PC-3 (cell line): ENCODE data around the gene PLEKHG3. TPM values are rescaled to one million over a fixed set of nuclear protein-coding genes. Genes with fewer than 3 reads are reported as not detected.

Experiments used
- ATAC-seq: fragments of 200-7000 bp; cut with Tn5 transposase; 2 replicates; pipeline ENCODE4 v1.9.1; 2020; ENCODE audit warnings: mild to moderate bottlenecking, moderate library complexity
- BruUV-seq: library from RNA; stranded (reverse); fragments of 400-500 nt; replicated peaks from 2 replicates; lab custom pipeline; 2021; lab: Mats Ljungman, UMichigan
- CTCF ChIA-PET: fragments of 300-600 bp; sonication (Branson Sonifier 250); formaldehyde crosslinking; loops from one replicate; lab custom pipeline; 2022; ENCODE audit warnings: antibody characterized with exemption; lab: Charles Lee
- POLR2A ChIA-PET: fragments of 300-600 bp; sonication (Branson Sonifier 250); formaldehyde crosslinking; loops from one replicate; lab custom pipeline; 2022; ENCODE audit warnings: antibody characterized with exemption; ENCODE audit not compliant: unreplicated experiment; lab: Charles Lee
- DNase-seq: peaks from one replicate; pipeline ENCODE4 v3.0.0-alpha.2; 2015
- H2AFZ ChIP-seq: fragments of 300-600 bp; sonication (generic); 2 replicates; pipeline ENCODE4 v1.6.0; 2016; ENCODE audit warnings: antibody characterized with exemption, low read length
- H3F3A ChIP-seq: fragments of 300-600 bp; sonication (generic); one replicate; pipeline ENCODE4 v1.6.0; 2017; ENCODE audit warnings: antibody characterized with exemption, low read length, control low read depth, mild to moderate bottlenecking; ENCODE audit not compliant: unreplicated experiment
- H3K27ac ChIP-seq: fragments of 300-600 bp; sonication (generic); 2 replicates; pipeline ENCODE4 v1.5.1; 2016; ENCODE audit warnings: mild to moderate bottlenecking, low read length
- H3K27me3 ChIP-seq: fragments of 300-600 bp; sonication (generic); 2 replicates; pipeline ENCODE4 v1.6.1; 2016; ENCODE audit warnings: low read length, mixed read lengths
- H3K36me3 ChIP-seq: fragments of 300-600 bp; sonication (generic); 2 replicates; pipeline ENCODE4 v1.6.1; 2016; ENCODE audit warnings: low read depth, mixed run types, low read length, mixed read lengths
- H3K4me1 ChIP-seq: fragments of 300-600 bp; sonication (generic); 2 replicates; pipeline ENCODE4 v1.5.1; 2016; ENCODE audit warnings: low read length; ENCODE audit not compliant: insufficient read depth
- H3K4me2 ChIP-seq: fragments of 300-600 bp; sonication (generic); 2 replicates; pipeline ENCODE4 v1.6.0; 2016; ENCODE audit warnings: low read length
- H3K4me3 ChIP-seq: fragments of 300-600 bp; sonication (generic); 2 replicates; pipeline ENCODE4 v1.5.1; 2016; ENCODE audit warnings: mild to moderate bottlenecking, low read length, mixed read lengths
- H3K79me2 ChIP-seq: fragments of 300-600 bp; sonication (generic); 2 replicates; pipeline ENCODE4 v1.6.1; 2017; ENCODE audit warnings: low read length, mixed read lengths
- H3K9ac ChIP-seq: fragments of 300-600 bp; sonication (generic); 2 replicates; pipeline ENCODE4 v1.6.0; 2016; ENCODE audit warnings: mild to moderate bottlenecking, low read length
- H3K9me2 ChIP-seq: fragments of 300-600 bp; sonication (generic); replicated peaks from 2 replicates; pipeline ENCODE4 v1.6.1; 2016; ENCODE audit warnings: mixed run types, low read length, mixed read lengths
- H3K9me3 ChIP-seq: fragments of 300-600 bp; sonication (generic); 2 replicates; pipeline ENCODE4 v1.6.1; 2016; ENCODE audit warnings: low read length, mixed read lengths
- H4K20me1 ChIP-seq: fragments of 300-600 bp; sonication (generic); 2 replicates; pipeline ENCODE4 v1.6.1; 2016; ENCODE audit warnings: low read length, mixed read lengths
- CTCF ChIP-seq: fragments of 300-600 bp; sonication (generic); conservative IDR thresholded peaks from 2 replicates; pipeline ENCODE4 v1.5.1; 2017; ENCODE audit warnings: antibody characterized with exemption, low read depth, mild to moderate bottlenecking, low read length
- EZH2 ChIP-seq: fragments of 300-600 bp; sonication (generic); IDR thresholded peaks from one replicate; pipeline ENCODE4 v1.6.1; 2017; ENCODE audit warnings: antibody characterized with exemption, mild to moderate bottlenecking, low read length; ENCODE audit not compliant: unreplicated experiment
- EZH2phosphoT487 ChIP-seq: fragments of 300-600 bp; sonication (generic); IDR thresholded peaks from 2 replicates; pipeline ENCODE4 v1.6.1; 2018; ENCODE audit warnings: mild to moderate bottlenecking, antibody characterized with exemption, low read length, borderline replicate concordance
- intact Hi-C: fragments of 100-400 bp; cut with micrococcal nuclease; formaldehyde crosslinking; loops from 2 replicates; pipeline ENCODE4 v1.9.0; 2023
- total RNA-seq: library from RNA; depleted of rRNA; stranded (reverse); fragments of >200 nt; gene quantifications from 2 replicates; pipeline ENCODE4 v1.2.3, GENCODE V29; 2014

The PLEKHG3 gene
- total RNA-seq, 1 experiment from 2014 or later = 49.6 TPM

DNA sequence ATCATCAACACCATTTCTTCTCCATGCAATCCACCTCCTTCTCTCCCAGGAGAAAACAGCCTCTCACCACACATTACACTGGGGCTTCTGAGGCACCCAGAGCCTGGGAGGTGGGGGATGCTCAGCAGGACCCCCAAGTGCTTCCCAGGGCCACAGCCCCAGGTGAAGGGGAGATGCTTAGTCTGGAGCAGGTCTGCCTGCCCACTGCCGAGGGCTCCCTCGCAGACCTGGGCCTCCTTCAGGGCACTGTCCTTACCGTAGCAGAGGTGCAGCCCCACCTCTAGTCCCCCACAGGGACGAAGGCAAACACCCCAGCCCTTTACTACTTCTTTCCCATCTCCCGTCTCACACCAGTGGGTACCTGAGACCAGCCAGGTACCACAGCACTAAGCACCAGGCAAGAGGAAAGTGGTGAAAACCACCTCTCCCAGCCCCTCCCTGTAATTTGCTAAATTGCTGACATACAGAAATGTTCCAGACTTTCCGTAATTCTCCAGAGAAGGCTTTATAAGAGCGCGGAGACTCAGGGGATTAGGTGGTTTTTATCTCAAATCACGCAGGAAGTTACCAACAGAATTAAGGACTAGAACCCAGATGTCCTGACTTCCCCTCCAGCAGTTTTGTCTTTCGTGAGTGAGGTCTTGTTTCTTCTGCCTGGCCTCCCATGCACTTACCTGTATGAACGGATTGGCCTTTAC is 59.0 kb downstream of the PLEKHG3 start:
- intact Hi-C loops = loop anchor here (2.0 to 5.0 kb wide), 2 partner anchors 58 to 129 kb away; partner anchors contain the start of gene PLEKHG3
- H3K9ac ChIP-seq = no peak overlapping the region
- ChIA-PET POLR2A (interaction anchor here (0.5 kb wide), 1 partner anchor 55 kb away, joined by 3 read pairs; no protein-coding TSS in a partner anchor), CTCF (interaction anchor here (0.6 to 1.5 kb wide), 2 partner anchors 37 to 38 kb away, joined by 3 to 6 read pairs; no protein-coding TSS in a partner anchor)
- H3K4me2 ChIP-seq = no peak overlapping the region
- BruUV-seq = no TSS peak
- DNase-seq = no peak
- no peak overlapping the region for H3K4me3 ChIP-seq
- no peak overlapping the region for H2AFZ ChIP-seq
- no peaks in the 10 kb centered on the region for H3F3A ChIP-seq
- H3K9me3 ChIP-seq = no peaks in the 10 kb centered on the region
- ATAC-seq = no peak
- H4K20me1 ChIP-seq = no peaks in the 10 kb centered on the region
- no peaks in the 10 kb centered on the region for H3K9me2 ChIP-seq
- H3K27me3 ChIP-seq = no peaks in the 10 kb centered on the region
- H3K27ac ChIP-seq = no peak overlapping the region
- no peaks in the 10 kb centered on the region for H3K36me3 ChIP-seq
- TF ChIP-seq EZH2phosphoT487 (no peak), CTCF (no peak), EZH2 (no peak)
- peaks cover 66% of the 10 kb centered on the region for H3K4me1 ChIP-seq
- H3K79me2 ChIP-seq = no peaks in the 10 kb centered on the region

- Histone ChIP-seq H3F3A (no peaks in the 10 kb centered on the region), H3K4me3 (no peak overlapping the region; the same call in 1 of the 2 replicates), H3K4me2 (peak overlapping the region; percentile 69), H3K9ac (peak overlapping the region; percentile 27), H3K36me3 (no peaks in the 10 kb centered on the region), H4K20me1 (no peaks in the 10 kb centered on the region), H2AFZ (peak overlapping the region; percentile 71), H3K79me2 (no peaks in the 10 kb centered on the region), H3K4me1 (peaks cover 58% of the 10 kb centered on the region), H3K9me2 (no peaks in the 10 kb centered on the region), H3K9me3 (no peaks in the 10 kb centered on the region), H3K27ac (no peak overlapping the region), H3K27me3 (no peaks in the 10 kb centered on the region)
- BruUV-seq = no TSS peak
- ATAC-seq (no peak), DNase-seq (peak; percentile 12)
- ChIA-PET POLR2A (no interaction called here), CTCF (interaction anchor here (0.6 to 1.3 kb wide), 8 partner anchors 36 to 135 kb away, joined by 3 to 6 read pairs (median 3); no protein-coding TSS in a partner anchor)
- TF ChIP-seq CTCF (no peak), EZH2phosphoT487 (no peak), EZH2 (no peak)
- intact Hi-C loops = loop anchor here (1.0 to 5.0 kb wide), 5 partner anchors 59 to 420 kb away; partner anchors contain the start of genes HSPA2 and PLEKHG3
These were observed 59.8 kb downstream of the PLEKHG3 start for GRCh38 chr14:64763801-64764621.
